HL-60/S4 treated with retinoic acid at 250 ng/mL for 4 days and 3 days (cell line): ENCODE measurements around the gene BATF.

Source experiments
- in situ Hi-C: fragments of 300-500 bp; cut with MboI; formaldehyde crosslinking; loops from 2 replicates; pipeline ENCODE4 v1.7.0; 2022; ENCODE audit warnings: low sequenced_read_pairs

Gene BATF

DNA sequence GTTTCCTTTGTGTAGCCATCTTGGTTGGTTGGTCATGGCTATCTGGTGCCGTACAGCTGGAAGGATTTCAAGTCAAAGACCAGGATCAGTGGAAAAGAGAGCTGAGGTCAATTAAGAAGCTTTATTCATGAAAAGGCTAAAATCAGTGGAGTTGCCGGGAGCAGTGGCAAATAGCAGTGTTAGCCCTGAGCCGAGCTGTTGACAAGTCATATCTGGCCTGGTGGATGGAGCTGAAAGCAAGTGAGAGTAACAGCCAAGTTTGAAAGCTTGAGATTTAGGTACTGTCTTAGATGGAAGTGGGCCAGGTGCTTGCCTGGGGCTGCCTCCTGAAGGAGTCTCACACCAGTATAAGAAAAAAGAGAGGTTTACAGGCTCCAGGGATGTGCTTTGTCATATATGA lies 9.0 kb downstream of the BATF start:
- in situ Hi-C loops, result no loop called here

GRCh38 chr14:75531660-75532317 lies 9.5 kb downstream of the BATF start:
- in situ Hi-C loops, result no loop called here

DNA sequence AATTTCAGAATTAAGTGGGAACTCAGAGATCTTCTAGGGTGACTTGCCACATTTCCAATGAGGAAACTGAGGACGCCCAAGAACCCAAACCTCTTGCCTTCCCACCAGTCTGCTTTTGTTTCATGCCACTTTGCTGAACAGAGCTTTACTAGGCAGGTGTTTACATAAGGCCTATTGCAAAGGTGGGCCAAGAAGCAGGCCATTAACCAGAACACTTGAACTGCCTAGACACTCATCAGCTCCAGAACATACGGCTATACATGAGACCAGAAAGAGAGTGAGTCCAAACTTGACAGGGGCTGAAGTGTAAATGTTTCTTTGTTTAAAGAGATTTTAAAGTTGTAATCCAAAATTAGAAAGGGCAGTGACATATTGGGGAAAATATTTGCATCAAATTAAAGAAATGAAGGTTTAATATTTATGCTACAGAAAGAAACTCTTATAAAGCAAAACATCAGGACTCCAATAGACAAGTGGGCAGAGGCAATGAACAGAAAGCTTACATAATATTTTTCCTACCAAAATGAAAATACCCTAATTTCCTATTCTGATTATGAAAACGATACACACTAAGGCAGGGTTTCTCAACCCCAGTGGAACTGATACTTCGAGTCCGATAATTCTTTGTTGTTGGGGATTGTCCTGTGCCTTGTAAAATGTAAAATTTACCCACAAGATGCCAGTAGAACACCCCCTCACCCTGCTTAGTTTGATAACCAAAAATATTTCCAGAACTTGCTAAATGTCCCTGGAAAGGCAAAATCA lies 11.7 kb downstream of the BATF start:
- in situ Hi-C loops, result no loop called here

DNA sequence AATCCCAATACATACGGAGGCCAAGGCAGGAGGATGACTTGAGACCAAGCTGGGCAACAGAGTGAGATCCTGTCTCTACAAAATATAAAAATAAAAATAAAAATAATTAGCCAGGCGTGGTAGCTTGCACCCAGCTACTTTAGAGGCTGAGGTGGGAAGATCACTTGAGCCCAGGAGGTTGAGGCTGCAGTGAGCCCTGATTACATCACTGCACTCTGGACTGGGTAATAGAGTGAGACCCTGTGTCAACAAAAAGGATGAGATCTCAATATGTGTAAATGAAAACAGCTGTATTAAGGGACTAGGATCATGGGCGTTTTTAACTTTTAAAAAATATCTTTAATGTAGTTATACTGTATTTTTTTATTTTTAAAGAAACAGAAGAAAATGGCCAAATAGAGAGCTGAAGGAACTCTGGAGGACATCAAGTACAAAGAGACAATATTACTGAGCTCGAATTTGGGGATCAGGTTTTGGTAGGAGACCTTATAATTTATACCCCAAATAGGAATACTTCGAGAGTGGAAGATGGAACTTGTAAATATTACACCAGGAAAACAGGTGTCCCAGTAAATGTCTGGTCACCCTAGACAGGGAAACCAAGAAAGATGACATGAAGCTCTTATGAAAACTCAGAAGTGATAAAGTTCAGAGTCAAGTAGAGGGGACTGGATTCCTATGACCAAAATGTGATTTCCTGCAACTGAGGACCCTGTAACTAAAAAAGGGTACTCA lies 13.1 kb downstream of the BATF start:
- in situ Hi-C loops, result no loop called here

GRCh38 chr14:75537071-75537470 lies 14.8 kb downstream of the BATF start:
- in situ Hi-C loops, result no loop called here

DNA sequence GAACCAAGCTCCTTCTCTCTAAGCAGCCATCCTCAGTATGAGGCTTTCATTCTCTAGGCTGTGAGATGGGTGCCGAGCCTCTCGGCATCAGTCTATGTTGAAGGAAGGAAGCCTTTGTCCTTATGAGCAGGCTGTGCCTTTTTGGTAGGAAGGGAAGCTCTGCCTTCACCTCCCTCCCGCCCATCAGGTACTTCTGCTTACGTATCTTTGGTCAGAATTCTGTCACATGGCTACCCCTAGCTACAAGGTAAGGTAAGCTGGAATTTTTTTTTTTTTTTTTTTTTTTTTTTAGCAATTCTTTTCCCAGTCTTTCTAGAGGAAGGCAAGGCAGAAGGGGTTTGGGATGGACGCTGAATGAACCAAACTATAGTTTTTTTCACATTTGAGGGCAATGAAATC lies 16.9 kb downstream of the BATF start:
- in situ Hi-C loops, result no loop called here

- in situ Hi-C loops, result no loop called here
Measured at GRCh38 chr14:75539561-75540478, 17.6 kb downstream of the BATF start.

GRCh38 chr14:75540479-75540851 lies 18.2 kb downstream of the BATF start:
- in situ Hi-C loops, result no loop called here

GRCh38 chr14:75542588-75543091 lies 20.4 kb downstream of the BATF start:
- in situ Hi-C loops, result no loop called here

DNA sequence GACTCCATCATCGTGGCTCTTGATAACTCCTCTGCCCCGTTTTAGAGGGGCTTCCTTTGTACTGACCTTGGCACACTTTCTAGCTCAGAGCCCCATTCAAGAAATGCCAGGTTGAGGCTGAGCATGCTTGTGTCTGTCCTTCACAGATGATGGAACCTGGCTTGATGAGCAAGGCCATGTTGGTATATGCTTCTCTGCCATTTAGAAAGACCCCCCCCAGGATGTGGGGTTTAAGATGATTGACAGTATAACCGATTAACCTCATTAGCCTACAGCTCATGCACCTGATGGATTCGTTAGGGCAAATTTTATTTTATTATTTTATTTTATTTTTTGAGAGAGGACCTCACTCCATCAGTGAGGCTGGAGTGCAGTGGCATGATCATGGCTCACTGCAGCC lies 21.0 kb downstream of the BATF start:
- in situ Hi-C loops, result no loop called here

GRCh38 chr14:75543786-75544185 lies 21.5 kb downstream of the BATF start:
- in situ Hi-C loops, result no loop called here

- in situ Hi-C loops, result no loop called here
Measured at GRCh38 chr14:75545907-75546306, 23.6 kb downstream of the BATF start.

DNA sequence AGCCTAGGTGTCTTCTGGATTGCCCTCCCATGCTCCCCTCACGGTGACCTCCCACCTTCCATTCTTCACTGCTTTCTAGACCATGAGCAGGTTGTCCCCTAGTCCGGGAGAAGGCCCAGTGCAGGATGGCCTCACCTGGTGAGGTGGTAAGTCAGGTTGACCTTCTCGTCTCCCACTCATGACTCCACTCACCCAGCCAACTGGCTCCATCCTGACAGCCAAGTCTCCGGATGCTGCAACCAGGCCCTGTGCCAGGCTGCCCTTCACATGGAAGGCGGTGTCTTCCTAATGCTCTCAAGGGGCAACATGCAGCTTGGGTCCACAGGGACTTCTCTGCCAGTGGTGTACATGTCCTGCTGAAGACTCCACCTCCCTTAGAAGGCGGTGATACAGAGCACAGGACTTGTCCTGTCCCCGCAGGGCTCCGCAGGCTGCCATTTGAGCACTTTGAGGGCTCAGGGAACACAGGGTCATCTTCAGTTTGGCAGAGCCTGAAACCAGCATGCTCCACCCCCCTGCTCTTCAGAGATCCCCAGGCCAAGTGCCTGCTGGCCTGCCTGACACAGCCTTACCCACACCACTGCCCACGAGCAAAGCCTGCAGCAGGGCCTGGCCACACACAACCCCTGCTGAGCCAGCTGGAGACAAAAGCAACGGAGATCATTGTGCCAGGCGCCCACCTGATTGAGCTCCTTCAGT lies 25.4 kb downstream of the BATF start:
- in situ Hi-C loops, result no loop called here

DNA sequence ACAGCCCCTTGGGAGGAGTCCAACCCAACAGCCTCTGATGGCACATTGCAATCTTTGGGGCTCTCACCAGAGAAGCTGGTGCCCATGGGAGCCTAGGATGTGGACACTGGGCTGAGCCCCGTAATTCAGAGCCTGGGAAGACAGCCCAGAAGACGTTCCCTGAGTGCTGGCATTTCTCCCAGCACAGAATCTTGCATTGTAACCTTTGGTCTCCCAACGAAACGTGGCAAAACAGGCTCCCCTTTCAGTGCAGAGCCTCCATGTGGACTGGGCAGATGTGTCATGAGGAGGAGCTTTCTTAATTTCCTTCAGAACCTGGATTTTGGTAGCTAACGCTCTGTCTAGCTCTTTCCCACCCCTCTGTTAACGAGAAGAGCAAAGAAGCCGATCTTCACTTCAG lies 26.3 kb downstream of the BATF start:
- in situ Hi-C loops, result no loop called here

- in situ Hi-C loops, result no loop called here
Measured at GRCh38 chr14:75549169-75549568, 26.9 kb downstream of the BATF start.

GRCh38 chr14:75551021-75551420 lies 28.8 kb downstream of the BATF start:
- in situ Hi-C loops, result no loop called here

- in situ Hi-C loops, result no loop called here
Measured at GRCh38 chr14:75553157-75553556, 30.9 kb downstream of the BATF start.

DNA sequence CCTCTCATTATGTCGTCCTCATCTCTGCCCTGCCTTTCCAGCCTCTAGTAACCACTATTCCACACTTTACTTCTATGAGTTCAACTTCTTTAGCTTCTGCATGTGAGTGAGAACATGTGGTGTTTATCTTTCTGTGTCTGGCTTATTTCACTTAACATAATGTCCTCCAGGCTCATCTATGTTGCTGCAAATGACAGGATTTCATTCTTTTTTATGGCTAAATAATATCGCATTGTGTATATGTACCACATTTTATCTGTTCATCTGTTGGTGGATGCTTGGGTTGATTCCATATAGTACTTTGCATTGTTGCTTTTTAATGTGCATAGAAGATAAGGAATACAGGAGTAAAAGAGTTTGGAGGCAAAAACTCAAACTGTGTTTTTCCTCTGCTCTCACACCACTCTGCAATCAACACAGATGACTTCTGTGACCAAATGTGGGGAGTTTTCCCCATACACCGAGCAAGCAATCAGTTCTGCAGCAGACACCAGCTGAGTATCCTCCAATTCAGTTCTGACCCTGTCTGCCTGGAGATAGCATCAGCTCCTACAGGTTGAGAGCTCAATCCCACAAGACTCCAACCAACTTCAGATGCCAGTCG lies 31.6 kb downstream of the BATF start:
- in situ Hi-C loops, result no loop called here

- in situ Hi-C loops, result no loop called here
Measured at GRCh38 chr14:75554482-75554881, 32.2 kb downstream of the BATF start.

DNA sequence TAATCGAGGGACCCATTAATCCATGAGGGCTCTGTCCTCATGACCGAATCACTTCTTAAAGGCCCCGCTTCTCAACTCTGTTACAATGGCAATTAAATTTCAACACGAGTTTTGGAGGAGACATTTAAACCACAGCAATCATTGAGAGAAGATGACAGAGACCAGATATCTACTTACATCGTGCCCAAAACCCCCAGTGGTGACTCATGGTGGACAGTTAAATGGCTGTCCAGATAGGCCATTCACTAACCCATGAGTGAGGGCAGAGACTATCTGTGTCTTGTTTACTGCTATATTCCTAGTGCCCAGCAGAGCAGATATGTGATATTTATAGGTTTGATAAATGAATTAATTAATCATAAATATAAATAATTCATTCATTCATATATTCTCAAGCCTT lies 36.2 kb downstream of the BATF start:
- in situ Hi-C loops, result no loop called here
